Epithelial cell of prostate (primary cell): ENCODE data around the gene VPS18.
A peak's percentile ranks its signal among the peaks of the same experiment; 100 is the strongest.

Source experiments
- DNase-seq: peaks from one replicate; pipeline ENCODE4 v3.0.0-alpha.2; 2011; ENCODE audit warnings: low read depth, low spot score
- H3K27ac ChIP-seq: fragments of 450-650 bp; 2 replicates; pipeline ENCODE4 v1.5.1; 2017; ENCODE audit warnings: mild to moderate bottlenecking

Gene VPS18

DNA sequence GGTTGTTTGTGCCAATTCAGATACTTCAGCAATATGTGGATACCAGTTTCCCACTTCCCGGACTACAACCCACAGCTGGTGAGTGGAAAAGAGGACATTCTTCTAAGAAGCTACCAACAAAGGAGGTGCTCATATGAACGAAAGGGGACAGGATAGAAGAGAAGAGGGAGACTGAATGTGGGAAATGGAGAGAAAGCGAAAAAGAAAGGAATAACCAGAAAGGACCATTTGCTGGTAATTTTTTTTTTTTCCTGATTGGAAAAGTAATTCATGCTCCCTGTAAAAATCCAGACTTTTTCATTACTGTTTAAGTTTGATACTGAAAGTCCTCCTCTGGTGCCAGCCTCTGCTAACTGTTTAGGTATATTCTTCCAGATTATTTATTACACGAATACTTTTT lies 57.5 kb downstream of the VPS18 start:
- DNase-seq: no peak
- H3K27ac ChIP-seq: no peak overlapping the region

DNA sequence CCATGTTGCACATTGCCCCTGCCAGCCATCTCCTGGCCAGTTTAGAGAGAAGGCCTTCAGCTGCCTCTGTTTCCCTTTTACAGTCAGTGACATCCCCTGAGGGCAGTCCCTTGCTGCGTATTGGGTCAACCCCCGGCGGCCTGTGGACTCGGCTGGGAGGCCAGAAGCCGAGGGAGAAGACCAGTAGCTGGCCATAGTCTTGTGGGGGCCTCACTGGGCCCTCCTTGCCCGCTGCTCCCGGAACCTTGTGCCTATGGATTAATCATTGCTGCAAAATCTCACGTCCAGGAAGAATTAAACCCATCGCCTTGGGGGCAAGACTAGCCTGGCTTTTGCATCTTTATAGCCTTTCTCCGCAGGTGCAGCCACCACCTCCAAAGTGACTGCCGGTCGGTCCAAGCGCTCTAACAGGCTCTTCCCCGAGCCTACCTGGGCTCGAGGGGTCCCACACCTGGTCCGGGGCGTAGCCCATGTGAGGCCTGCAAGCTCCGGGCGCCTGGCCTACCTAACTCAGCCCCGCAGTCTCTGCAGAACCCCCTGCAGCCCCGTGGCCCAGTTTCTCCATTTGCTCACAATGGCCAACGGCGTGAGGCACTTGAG lies 58.2 kb downstream of the VPS18 start:
- H3K27ac ChIP-seq: peak overlapping the region; percentile 91
- DNase-seq: no peak

GRCh38 chr15:40952901-40953712 lies 58.9 kb downstream of the VPS18 start, which contains the start of gene CHAC1:
Gene CHAC1 (plus strand): TSS chr15:40953471. CDS start chr15:40953584, 113 bp downstream.
- H3K27ac ChIP-seq: peak within 1 kb of the TSS; percentile 91
- peak; percentile 85 for DNase-seq
